ENCODE data around the gene FBXO38.

- TF ChIP-seq CTCF (conservative IDR thresholded peaks at IDR 0.05) = no peak
- TF ChIP-seq ZFX (IDR thresholded peaks at IDR 0.05) = no peak
Observed at GRCh38 chr5:148438933-148439332, 55.2 kb downstream of the FBXO38 start.
